ENCODE data around the gene NUBP2. TPM values are rescaled to one million over a fixed set of nuclear protein-coding genes. Genes with fewer than 3 reads are reported as not detected.

The NUBP2 gene
- polyA plus RNA-seq, 1 experiment: 38.0 TPM

DNA sequence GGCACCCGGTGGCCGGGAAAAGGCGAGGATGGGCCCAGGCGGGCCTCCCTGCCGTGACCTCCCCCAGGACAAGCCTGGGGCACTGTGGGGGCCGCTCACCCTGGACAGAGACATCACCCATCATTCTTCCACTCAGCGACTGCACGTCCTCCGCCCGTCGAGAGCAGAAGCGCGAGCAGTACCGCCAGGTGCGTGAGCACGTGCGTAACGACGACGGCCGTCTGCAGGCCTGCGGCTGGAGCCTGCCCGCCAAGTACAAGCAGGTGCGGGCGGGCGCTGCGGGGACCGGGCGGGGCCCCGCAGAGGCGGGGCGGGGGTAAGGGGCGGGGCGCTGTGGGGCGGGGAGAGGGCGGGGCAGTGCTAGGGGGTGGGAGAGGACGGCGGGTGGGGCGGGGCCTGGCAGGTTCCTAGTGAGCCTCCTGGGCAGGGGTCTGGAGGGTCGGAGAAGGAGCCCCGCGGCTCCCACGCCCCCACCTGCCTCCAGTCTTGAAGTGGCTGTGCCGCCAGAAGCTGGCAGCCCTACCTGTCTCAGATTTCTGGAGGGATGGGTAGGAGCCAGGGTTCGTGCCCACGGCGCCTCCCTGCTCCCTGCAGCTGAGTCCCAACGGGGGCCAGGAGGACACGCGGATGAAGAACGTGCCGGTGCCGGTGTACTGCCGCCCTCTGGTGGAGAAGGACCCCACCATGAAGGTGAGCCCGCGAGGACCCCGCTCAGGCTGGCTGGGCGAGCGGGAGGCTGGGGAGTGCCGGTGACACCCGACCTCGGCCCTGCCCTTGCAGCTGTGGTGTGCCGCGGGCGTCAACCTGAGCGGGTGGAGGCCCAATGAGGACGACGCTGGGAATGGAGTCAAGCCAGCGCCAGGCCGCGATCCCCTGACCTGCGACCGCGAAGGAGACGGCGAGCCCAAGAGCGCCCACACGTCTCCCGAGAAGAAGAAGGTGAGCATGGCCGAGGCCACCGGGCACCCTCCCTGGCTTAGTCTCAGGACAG is 18.9 kb upstream of the NUBP2 start:
- TF ChIP-seq, protein P1, sequence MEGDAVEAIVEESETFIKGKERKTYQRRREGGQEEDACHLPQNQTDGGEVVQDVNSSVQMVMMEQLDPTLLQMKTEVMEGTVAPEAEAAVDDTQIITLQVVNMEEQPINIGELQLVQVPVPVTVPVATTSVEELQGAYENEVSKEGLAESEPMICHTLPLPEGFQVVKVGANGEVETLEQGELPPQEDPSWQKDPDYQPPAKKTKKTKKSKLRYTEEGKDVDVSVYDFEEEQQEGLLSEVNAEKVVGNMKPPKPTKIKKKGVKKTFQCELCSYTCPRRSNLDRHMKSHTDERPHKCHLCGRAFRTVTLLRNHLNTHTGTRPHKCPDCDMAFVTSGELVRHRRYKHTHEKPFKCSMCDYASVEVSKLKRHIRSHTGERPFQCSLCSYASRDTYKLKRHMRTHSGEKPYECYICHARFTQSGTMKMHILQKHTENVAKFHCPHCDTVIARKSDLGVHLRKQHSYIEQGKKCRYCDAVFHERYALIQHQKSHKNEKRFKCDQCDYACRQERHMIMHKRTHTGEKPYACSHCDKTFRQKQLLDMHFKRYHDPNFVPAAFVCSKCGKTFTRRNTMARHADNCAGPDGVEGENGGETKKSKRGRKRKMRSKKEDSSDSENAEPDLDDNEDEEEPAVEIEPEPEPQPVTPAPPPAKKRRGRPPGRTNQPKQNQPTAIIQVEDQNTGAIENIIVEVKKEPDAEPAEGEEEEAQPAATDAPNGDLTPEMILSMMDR (IDR thresholded peaks at IDR 0.05; ENCODE audit: insufficient read depth, low read depth, low read length): peak; percentile 59
- DNase-seq (ENCODE audit: low read depth): no peak
- peaks cover 52% of the 10 kb centered on the region for H3K36me3 ChIP-seq (ENCODE audit: control insufficient read depth, insufficient read depth, low read length)
- H3K4me3 ChIP-seq (ENCODE audit: low read depth, low read length): no peak overlapping the region
- ChIA-PET CTCF (interaction anchor here (0.9 to 3.8 kb wide), 7 partner anchors 10 to 58 kb away, joined by 3 to 14 read pairs (median 3); partner anchors contain the start of genes MAPK8IP3, NUBP2 and SPSB3), POLR2A (no interaction called here)
- H3K27me3 ChIP-seq (ENCODE audit: control insufficient read depth, insufficient read depth, low read length): no peaks in the 10 kb centered on the region

DNA sequence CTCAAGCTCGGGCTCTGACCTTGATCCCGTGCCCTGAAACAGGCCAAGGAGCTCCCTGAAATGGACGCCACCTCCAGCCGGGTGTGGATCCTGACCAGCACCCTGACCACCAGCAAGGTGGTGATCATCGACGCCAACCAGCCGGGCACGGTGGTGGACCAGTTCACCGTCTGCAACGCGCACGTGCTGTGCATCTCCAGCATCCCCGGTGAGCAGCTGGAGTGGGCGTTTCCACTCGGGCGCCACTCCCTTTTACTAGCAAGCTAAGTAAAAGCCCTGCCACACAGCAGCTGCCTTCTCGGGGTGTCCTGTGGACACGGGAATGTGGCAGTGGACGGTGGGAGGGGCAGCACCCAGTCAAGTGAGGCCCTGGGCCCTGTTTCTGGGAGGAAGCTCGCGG is 17.8 kb upstream of the NUBP2 start:
- ChIA-PET POLR2A (no interaction called here), CTCF (interaction anchor here (0.6 to 3.8 kb wide), 7 partner anchors 15 to 92 kb away, joined by 3 to 14 read pairs (median 4); partner anchors contain the start of genes MAPK8IP3, NUBP2 and SPSB3)
- Histone ChIP-seq H3K27me3 (ENCODE audit: control insufficient read depth, insufficient read depth, low read length) (no peaks in the 10 kb centered on the region), H3K4me3 (ENCODE audit: low read depth, low read length) (no peak overlapping the region), H3K36me3 (ENCODE audit: control insufficient read depth, insufficient read depth, low read length) (peaks cover 53% of the 10 kb centered on the region)
- TF ChIP-seq, protein P1 (IDR thresholded peaks at IDR 0.05; ENCODE audit: insufficient read depth, low read depth, low read length): no peak
- DNase-seq (ENCODE audit: low read depth): no peak

DNA sequence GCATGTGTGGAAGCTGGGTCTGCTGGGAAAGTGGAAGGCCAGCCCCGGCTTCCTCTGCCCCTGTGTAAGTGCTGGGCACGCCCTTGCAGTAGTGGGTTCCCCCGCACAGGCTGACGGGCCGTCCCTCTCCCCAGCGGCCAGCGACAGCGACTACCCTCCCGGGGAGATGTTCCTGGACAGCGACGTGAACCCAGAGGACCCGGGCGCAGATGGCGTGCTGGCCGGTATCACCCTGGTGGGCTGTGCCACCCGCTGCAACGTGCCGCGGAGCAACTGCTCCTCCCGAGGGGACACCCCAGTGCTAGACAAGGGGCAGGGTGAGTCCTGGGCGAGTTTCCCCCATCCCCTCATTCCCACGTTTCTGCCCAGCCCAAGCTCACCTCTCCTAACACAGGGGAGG is 16.9 kb upstream of the NUBP2 start:
- no peaks in the 10 kb centered on the region for H3K27me3 ChIP-seq (ENCODE audit: control insufficient read depth, insufficient read depth, low read length)
- ChIA-PET CTCF (interaction anchor here (1.6 to 3.8 kb wide), 2 partner anchors 16 to 60 kb away, joined by 4 to 14 read pairs; partner anchors contain the start of gene MAPK8IP3), POLR2A (no interaction called here)
- no peak for DNase-seq (ENCODE audit: low read depth)
- H3K36me3 ChIP-seq (ENCODE audit: control insufficient read depth, insufficient read depth, low read length): peaks cover 47% of the 10 kb centered on the region
- H3K4me3 ChIP-seq (ENCODE audit: low read depth, low read length): no peak overlapping the region
- TF ChIP-seq, protein P1 (IDR thresholded peaks at IDR 0.05; ENCODE audit: insufficient read depth, low read depth, low read length): no peak

DNA sequence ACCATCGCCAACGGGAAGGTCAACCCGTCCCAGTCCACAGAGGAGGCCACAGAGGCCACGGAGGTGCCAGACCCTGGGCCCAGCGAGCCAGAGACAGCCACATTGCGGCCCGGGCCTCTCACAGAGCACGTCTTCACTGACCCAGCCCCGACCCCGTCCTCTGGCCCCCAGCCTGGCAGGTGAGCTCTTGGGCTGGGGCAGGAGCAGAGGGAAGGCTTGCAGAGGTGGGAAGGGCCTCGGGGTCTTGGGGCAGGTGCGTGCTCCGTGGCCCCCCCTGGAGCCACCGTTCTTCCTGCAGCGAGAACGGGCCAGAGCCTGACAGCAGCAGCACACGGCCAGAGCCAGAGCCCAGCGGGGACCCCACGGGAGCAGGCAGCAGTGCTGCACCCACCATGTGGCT is 16.5 kb upstream of the NUBP2 start:
- DNase-seq (ENCODE audit: low read depth): no peak
- H3K36me3 ChIP-seq (ENCODE audit: control insufficient read depth, insufficient read depth, low read length): peaks cover 44% of the 10 kb centered on the region
- CTCF ChIA-PET: interaction anchor here (0.6 to 3.8 kb wide), 2 partner anchors 60 kb away, joined by 3 to 14 read pairs; partner anchors contain the start of gene MAPK8IP3
- no peaks in the 10 kb centered on the region for H3K27me3 ChIP-seq (ENCODE audit: control insufficient read depth, insufficient read depth, low read length)
- POLR2A ChIA-PET: no interaction called here
- TF ChIP-seq, protein P1 (IDR thresholded peaks at IDR 0.05; ENCODE audit: insufficient read depth, low read depth, low read length): no peak
- no peak overlapping the region for H3K4me3 ChIP-seq (ENCODE audit: low read depth, low read length)

DNA sequence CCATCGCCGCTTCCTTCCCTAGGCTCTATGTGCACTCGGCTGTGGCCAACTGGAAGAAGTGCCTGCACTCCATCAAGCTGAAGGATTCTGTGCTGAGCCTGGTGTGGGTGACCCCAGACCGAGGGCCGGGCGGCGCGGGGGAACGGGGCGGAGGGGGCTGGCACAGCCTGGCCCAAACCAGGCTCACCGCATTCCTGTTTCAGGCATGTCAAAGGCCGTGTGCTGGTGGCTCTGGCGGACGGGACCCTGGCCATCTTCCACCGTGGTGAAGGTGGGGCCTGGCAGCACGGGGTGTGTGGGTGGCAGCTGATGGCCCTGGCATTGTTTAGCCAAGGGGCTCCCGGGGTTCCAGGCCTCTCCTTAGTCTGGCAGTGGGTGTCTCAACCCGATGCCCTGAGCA is 16.1 kb upstream of the NUBP2 start:
- H3K27me3 ChIP-seq (ENCODE audit: control insufficient read depth, insufficient read depth, low read length): no peaks in the 10 kb centered on the region
- DNase-seq (ENCODE audit: low read depth): no peak
- CTCF ChIA-PET: interaction anchor here (0.6 kb wide), 1 partner anchor 61 kb away, joined by 3 read pairs; the partner anchor contains the start of gene MAPK8IP3
- TF ChIP-seq, protein P1 (IDR thresholded peaks at IDR 0.05; ENCODE audit: insufficient read depth, low read depth, low read length): no peak
- H3K36me3 ChIP-seq (ENCODE audit: control insufficient read depth, insufficient read depth, low read length): peaks cover 44% of the 10 kb centered on the region
- POLR2A ChIA-PET: no interaction called here
- H3K4me3 ChIP-seq (ENCODE audit: low read depth, low read length): no peak overlapping the region
